Activated CD8-positive, alpha-beta T cell treated with anti-CD3 and anti-CD28 coated beads for 36 hours (primary cell): ENCODE results near the gene SMCHD1. TPM values are rescaled to one million over a fixed set of nuclear protein-coding genes. Genes with fewer than 3 reads are reported as not detected.
A peak's percentile ranks its signal among the peaks of the same experiment; 100 is the strongest.
"Not testable (repeated sequence)": the region's sequence is repeated elsewhere in the genome, so short reads cannot be mapped to it uniquely, and the experiment has no call there.

ENCODE experiments used
- ATAC-seq: fragments of 200-7000 bp; cut with Tn5 transposase; one replicate; pipeline ENCODE4 v1.10.0; 2021; ENCODE audit warnings: mild to moderate bottlenecking, moderate library complexity
- CTCF ChIA-PET: fragments of 350-600 bp; sonication (Branson Sonifier 250); formaldehyde crosslinking; loops from one replicate; lab custom pipeline; 2021; ENCODE audit warnings: antibody characterized with exemption; lab: Charles Lee
- POLR2A ChIA-PET: fragments of 350-600 bp; sonication (Branson Sonifier 250); formaldehyde crosslinking; loops from one replicate; lab custom pipeline; 2021; ENCODE audit warnings: antibody characterized with exemption; lab: Charles Lee
- DNase-seq: peaks from one replicate; pipeline ENCODE4 v3.0.0-alpha.2; 2020
- H3K27ac Mint-ChIP-seq: one replicate; pipeline ENCODE4 v1.8.0; 2021; ENCODE audit warnings: mild to moderate bottlenecking, mixed read lengths
- H3K27me3 Mint-ChIP-seq: one replicate; pipeline ENCODE4 v1.8.0; 2021; ENCODE audit warnings: mixed read lengths
- H3K36me3 Mint-ChIP-seq: one replicate; pipeline ENCODE4 v1.8.0; 2021; ENCODE audit warnings: low read depth, mixed read lengths
- H3K4me1 Mint-ChIP-seq: one replicate; pipeline ENCODE4 v1.8.0; 2021; ENCODE audit warnings: low read depth, mixed read lengths
- H3K4me3 Mint-ChIP-seq: one replicate; pipeline ENCODE4 v1.8.0; 2021; ENCODE audit warnings: mild to moderate bottlenecking, moderate library complexity, mixed read lengths
- H3K9me3 Mint-ChIP-seq: one replicate; pipeline ENCODE4 v1.8.0; 2021; ENCODE audit warnings: mixed read lengths
- CTCF ChIP-seq: fragments of 200-600 bp; IDR thresholded peaks from one replicate; pipeline ENCODE4 v1.8.0; 2022; ENCODE audit warnings: antibody characterized with exemption, mild to moderate bottlenecking
- intact Hi-C: fragments of 100-400 bp; cut with micrococcal nuclease; formaldehyde crosslinking; loops from one replicate; pipeline ENCODE4 v1.10.0; 2022
- total RNA-seq, 2 experiments: library from RNA; stranded (reverse); gene quantifications; one replicate each; pipeline ENCODE4 v1.2.3, GENCODE V29; 2021

SMCHD1 gene
- total RNA-seq, 2 experiments from 2014 or later, result 97.4 to 98.9 TPM

- Mint-ChIP-seq H3K9me3 (no peaks in the 10 kb centered on the region), H3K4me1 (peaks cover 43% of the 10 kb centered on the region), H3K27ac (peak overlapping the region; percentile 95), H3K27me3 (no peaks in the 10 kb centered on the region), H3K36me3 (peaks cover 31% of the 10 kb centered on the region), H3K4me3 (peak overlapping the region; percentile 95)
- TF ChIP-seq CTCF, result no peak
- ChIA-PET POLR2A (interaction anchor here (0.7 to 5.2 kb wide), 27 partner anchors 10 to 796 kb away, joined by 3 to 76 read pairs (median 5); partner anchors contain the start of genes METTL4 and NDC80), CTCF (interaction anchor here (1.2 to 3.0 kb wide), 4 partner anchors 18 to 67 kb away, joined by 3 to 7 read pairs (median 5); no protein-coding TSS in a partner anchor)
- DNase-seq, result no peak
- ATAC-seq, result peak; percentile 35
- intact Hi-C loops, result loop anchor here (5.0 kb wide), 1 partner anchor 84 kb away; the partner anchor contains the start of genes METTL4 and NDC80
Measured at GRCh38 chr18:2655954-2656236, 369 bp downstream of the SMCHD1 start.

- ATAC-seq (peak; percentile 4), DNase-seq (peak; percentile 70)
- Mint-ChIP-seq H3K4me3 (peak overlapping the region; percentile 95), H3K27ac (peak overlapping the region; percentile 95), H3K4me1 (peaks cover 42% of the 10 kb centered on the region), H3K27me3 (no peaks in the 10 kb centered on the region), H3K9me3 (no peaks in the 10 kb centered on the region), H3K36me3 (peaks cover 35% of the 10 kb centered on the region)
- ChIA-PET CTCF (interaction anchor here (0.9 to 3.0 kb wide), 6 partner anchors 16 to 68 kb away, joined by 3 to 7 read pairs (median 4); no protein-coding TSS in a partner anchor), POLR2A (interaction anchor here (0.7 to 5.2 kb wide), 30 partner anchors 10 to 796 kb away, joined by 3 to 76 read pairs (median 4); partner anchors contain the start of genes METTL4 and NDC80)
- no peak for TF ChIP-seq CTCF
- intact Hi-C loops, result loop anchor here (5.0 kb wide), 1 partner anchor 84 kb away; the partner anchor contains the start of genes METTL4 and NDC80
Measured at GRCh38 chr18:2656237-2656980, 883 bp downstream of the SMCHD1 start.

GRCh38 chr18:2656981-2657512 is 1.5 kb downstream of the SMCHD1 start:
- H3K9me3 Mint-ChIP-seq, result peaks cover 2% of the 10 kb centered on the region
- DNase-seq (no peak), ATAC-seq (no peak)
- TF ChIP-seq CTCF, result no peak
- H3K4me3 Mint-ChIP-seq, result peak overlapping the region; percentile 95
- peak overlapping the region; percentile 95 for H3K27ac Mint-ChIP-seq
- H3K27me3 Mint-ChIP-seq, result no peaks in the 10 kb centered on the region
- ChIA-PET POLR2A (interaction anchor here (0.9 to 5.2 kb wide), 19 partner anchors 9 to 405 kb away, joined by 3 to 76 read pairs (median 6); partner anchors contain the start of genes METTL4 and NDC80), CTCF (interaction anchor here (0.9 to 3.0 kb wide), 5 partner anchors 15 to 67 kb away, joined by 3 to 7 read pairs (median 3); no protein-coding TSS in a partner anchor)
- intact Hi-C loops, result loop anchor here (5.0 kb wide), 1 partner anchor 85 kb away; the partner anchor contains the start of genes METTL4 and NDC80
- peaks cover 37% of the 10 kb centered on the region for H3K36me3 Mint-ChIP-seq
- H3K4me1 Mint-ChIP-seq, result peaks cover 42% of the 10 kb centered on the region

- Mint-ChIP-seq H3K4me3 (peak overlapping the region; percentile 95), H3K27me3 (no peaks in the 10 kb centered on the region), H3K4me1 (peaks cover 46% of the 10 kb centered on the region), H3K9me3 (peaks cover 2% of the 10 kb centered on the region), H3K27ac (peak overlapping the region; percentile 94), H3K36me3 (peaks cover 41% of the 10 kb centered on the region)
- intact Hi-C loops, result loop anchor here (5.0 kb wide), 1 partner anchor 86 kb away; the partner anchor contains the start of genes METTL4 and NDC80
- POLR2A ChIA-PET, result interaction anchor here (1.7 to 5.2 kb wide), 7 partner anchors 11 to 87 kb away, joined by 6 to 76 read pairs (median 23); partner anchors contain the start of genes METTL4 and NDC80
- no peak for TF ChIP-seq CTCF
- CTCF ChIA-PET, result interaction anchor here (1.2 to 3.0 kb wide), 3 partner anchors 16 to 52 kb away, joined by 3 to 7 read pairs (median 4); no protein-coding TSS in a partner anchor
- ATAC-seq, result no peak
- no peak for DNase-seq
Measured at GRCh38 chr18:2657788-2658458, 2.4 kb downstream of the SMCHD1 start.

- H3K4me1 Mint-ChIP-seq, result peaks cover 57% of the 10 kb centered on the region
- DNase-seq, H3K9me3 Mint-ChIP-seq, POLR2A ChIA-PET, intact Hi-C loops, H3K4me3 Mint-ChIP-seq, ATAC-seq, H3K27me3 Mint-ChIP-seq, CTCF ChIA-PET: not testable (repeated sequence)
- H3K27ac Mint-ChIP-seq, result peak overlapping the region; percentile 57
- H3K36me3 Mint-ChIP-seq, result peaks cover 62% of the 10 kb centered on the region
Measured at GRCh38 chr18:2660849-2661248, 5.3 kb downstream of the SMCHD1 start.

GRCh38 chr18:2662288-2662687 is 6.8 kb downstream of the SMCHD1 start:
- H3K27ac Mint-ChIP-seq, intact Hi-C loops, ATAC-seq, H3K27me3 Mint-ChIP-seq, H3K9me3 Mint-ChIP-seq, H3K4me3 Mint-ChIP-seq, CTCF ChIA-PET, DNase-seq: not testable (repeated sequence)
- H3K4me1 Mint-ChIP-seq, result peaks cover 65% of the 10 kb centered on the region
- POLR2A ChIA-PET, result interaction anchor here (1.7 kb wide), 1 partner anchor 11 kb away, joined by 3 read pairs; no protein-coding TSS in a partner anchor
- peaks cover 64% of the 10 kb centered on the region for H3K36me3 Mint-ChIP-seq
